DND-41 (cell line): ENCODE measurements around the gene HMCN1.

Source experiments
- ATAC-seq: fragments of 200-7000 bp; cut with Tn5 transposase; 3 replicates; pipeline ENCODE4 v1.9.1; 2021; ENCODE audit warnings: low read depth; ENCODE audit not compliant: insufficient read depth
- DNase-seq: peaks from one replicate; pipeline ENCODE4 v3.0.0-alpha.2; 2020
- H2AFZ ChIP-seq: 2 replicates; pipeline ENCODE4 v1.6.0; 2012; ENCODE audit warnings: low read depth, low read length
- H3K27ac ChIP-seq: 2 replicates; pipeline ENCODE4 v1.5.1; 2012; ENCODE audit warnings: low read length, inconsistent platforms
- H3K27me3 ChIP-seq: fragments of 200-600 bp; sonication (generic); 2 replicates; pipeline ENCODE4 v1.6.0; 2012; ENCODE audit warnings: low read length, mild to moderate bottlenecking, inconsistent platforms; ENCODE audit not compliant: insufficient read depth, poor library complexity
- H3K36me3 ChIP-seq: 2 replicates; pipeline ENCODE4 v1.5.1; 2012; ENCODE audit warnings: low read length, inconsistent platforms; ENCODE audit not compliant: insufficient read depth
- H3K4me1 ChIP-seq: 2 replicates; pipeline ENCODE4 v1.5.1; 2012; ENCODE audit warnings: mild to moderate bottlenecking, low read length; ENCODE audit not compliant: insufficient read depth
- H3K4me2 ChIP-seq: 2 replicates; pipeline ENCODE4 v1.6.0; 2012; ENCODE audit warnings: mild to moderate bottlenecking, moderate library complexity, low read length, inconsistent platforms; ENCODE audit not compliant: insufficient read depth
- H3K4me3 ChIP-seq, 2 experiments: fragments of 200-600 bp in 1 of 2; shearing (Covaris generic) in 1 of 2; 2 replicates each; pipeline ENCODE4 v1.5.1; 2012 to 2016; ENCODE audit warnings: inconsistent platforms in 2 of 2, low read length in 2 of 2, mild to moderate bottlenecking in 2 of 2, low read depth in 1 of 2, moderate library complexity in 1 of 2
- H3K79me2 ChIP-seq: 2 replicates; pipeline ENCODE4 v1.6.0; 2012; ENCODE audit warnings: low read length, inconsistent platforms; ENCODE audit not compliant: insufficient read depth
- H3K9ac ChIP-seq: 2 replicates; pipeline ENCODE4 v1.6.0; 2012; ENCODE audit warnings: low read depth, mild to moderate bottlenecking, inconsistent platforms, low read length, moderate library complexity
- H3K9me3 ChIP-seq: 2 replicates; pipeline ENCODE4 v1.5.1; 2012; ENCODE audit warnings: low read length, moderate library complexity, mild to moderate bottlenecking, inconsistent platforms; ENCODE audit not compliant: insufficient read depth, severe bottlenecking
- H4K20me1 ChIP-seq: 2 replicates; pipeline ENCODE4 v1.6.0; 2012; ENCODE audit warnings: low read length; ENCODE audit not compliant: insufficient read depth
- EZH2 ChIP-seq: IDR thresholded peaks from 3 replicates; pipeline ENCODE4 v1.6.1; 2012; ENCODE audit warnings: borderline replicate concordance, low read depth, mild to moderate bottlenecking, moderate library complexity, low read length, inconsistent platforms; ENCODE audit not compliant: severe bottlenecking
- TF ChIP-seq, protein P1 (sequence below): IDR thresholded peaks from 2 replicates; pipeline ENCODE4 v1.5.1; 2012; ENCODE audit warnings: borderline replicate concordance, low read length, moderate library complexity, mild to moderate bottlenecking; ENCODE audit not compliant: poor library complexity, severe bottlenecking; ENCODE audit errors: extremely low read depth

Gene HMCN1

DNA sequence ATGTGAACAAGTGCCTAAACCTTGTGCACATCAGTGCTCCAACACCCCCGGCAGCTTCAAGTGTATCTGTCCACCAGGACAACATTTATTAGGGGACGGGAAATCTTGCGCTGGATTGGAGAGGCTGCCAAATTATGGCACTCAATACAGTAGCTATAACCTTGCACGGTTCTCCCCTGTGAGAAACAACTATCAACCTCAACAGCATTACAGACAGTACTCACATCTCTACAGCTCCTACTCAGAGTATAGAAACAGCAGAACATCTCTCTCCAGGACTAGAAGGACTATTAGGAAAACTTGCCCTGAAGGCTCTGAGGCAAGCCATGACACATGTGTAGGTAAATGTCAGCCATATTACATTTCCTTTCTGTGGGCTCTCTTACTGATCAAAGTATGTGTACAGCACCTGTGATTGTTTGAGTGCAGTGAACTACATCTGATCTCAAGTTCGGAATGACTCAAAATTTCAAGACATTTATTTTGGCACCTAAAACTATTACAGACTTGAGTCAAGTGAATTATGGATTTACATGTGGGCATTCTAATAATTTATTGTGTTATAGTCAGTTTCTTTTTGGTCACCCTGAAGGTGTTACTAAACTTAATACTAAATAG lies 444.3 kb downstream of the HMCN1 start:
- no peaks in the 10 kb centered on the region for H3K9me3 ChIP-seq
- no peak for ATAC-seq
- no peaks in the 10 kb centered on the region for H3K27me3 ChIP-seq
- H3K36me3 ChIP-seq, result no peaks in the 10 kb centered on the region
- H3K79me2 ChIP-seq, result no peaks in the 10 kb centered on the region
- H4K20me1 ChIP-seq, result no peaks in the 10 kb centered on the region
- no peak overlapping the region for H3K4me3 ChIP-seq
- DNase-seq, result no peak
- no peak overlapping the region for H2AFZ ChIP-seq
- H3K4me1 ChIP-seq, result no peaks in the 10 kb centered on the region
- no peak overlapping the region for H3K27ac ChIP-seq
- no peak overlapping the region for H3K4me2 ChIP-seq
- TF ChIP-seq, protein P1, sequence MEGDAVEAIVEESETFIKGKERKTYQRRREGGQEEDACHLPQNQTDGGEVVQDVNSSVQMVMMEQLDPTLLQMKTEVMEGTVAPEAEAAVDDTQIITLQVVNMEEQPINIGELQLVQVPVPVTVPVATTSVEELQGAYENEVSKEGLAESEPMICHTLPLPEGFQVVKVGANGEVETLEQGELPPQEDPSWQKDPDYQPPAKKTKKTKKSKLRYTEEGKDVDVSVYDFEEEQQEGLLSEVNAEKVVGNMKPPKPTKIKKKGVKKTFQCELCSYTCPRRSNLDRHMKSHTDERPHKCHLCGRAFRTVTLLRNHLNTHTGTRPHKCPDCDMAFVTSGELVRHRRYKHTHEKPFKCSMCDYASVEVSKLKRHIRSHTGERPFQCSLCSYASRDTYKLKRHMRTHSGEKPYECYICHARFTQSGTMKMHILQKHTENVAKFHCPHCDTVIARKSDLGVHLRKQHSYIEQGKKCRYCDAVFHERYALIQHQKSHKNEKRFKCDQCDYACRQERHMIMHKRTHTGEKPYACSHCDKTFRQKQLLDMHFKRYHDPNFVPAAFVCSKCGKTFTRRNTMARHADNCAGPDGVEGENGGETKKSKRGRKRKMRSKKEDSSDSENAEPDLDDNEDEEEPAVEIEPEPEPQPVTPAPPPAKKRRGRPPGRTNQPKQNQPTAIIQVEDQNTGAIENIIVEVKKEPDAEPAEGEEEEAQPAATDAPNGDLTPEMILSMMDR, result no peak
- TF ChIP-seq EZH2, result no peak
- no peak overlapping the region for H3K9ac ChIP-seq

GRCh38 chr1:186179231-186179630 lies 445.0 kb downstream of the HMCN1 start:
- TF ChIP-seq, protein P1, result no peak
- TF ChIP-seq EZH2, result no peak
- H3K4me3 ChIP-seq, result no peak overlapping the region
- H2AFZ ChIP-seq, result no peak overlapping the region
- no peaks in the 10 kb centered on the region for H3K4me1 ChIP-seq
- no peak overlapping the region for H3K27ac ChIP-seq
- ATAC-seq, result no peak
- no peak overlapping the region for H3K4me2 ChIP-seq
- DNase-seq, result no peak
- no peak overlapping the region for H3K9ac ChIP-seq
- no peaks in the 10 kb centered on the region for H4K20me1 ChIP-seq
- no peaks in the 10 kb centered on the region for H3K36me3 ChIP-seq
- H3K79me2 ChIP-seq, result no peaks in the 10 kb centered on the region
- H3K27me3 ChIP-seq, result no peaks in the 10 kb centered on the region
- H3K9me3 ChIP-seq, result no peaks in the 10 kb centered on the region

GRCh38 chr1:186183219-186183618 lies 449.0 kb downstream of the HMCN1 start:
- Histone ChIP-seq H3K4me2 (no peak overlapping the region), H3K27me3 (no peaks in the 10 kb centered on the region), H3K36me3 (no peaks in the 10 kb centered on the region), H3K9ac (no peak overlapping the region), H3K4me1 (no peaks in the 10 kb centered on the region), H3K79me2 (no peaks in the 10 kb centered on the region), H3K9me3 (no peaks in the 10 kb centered on the region), H2AFZ (no peak overlapping the region), H3K4me3 (no peak overlapping the region), H3K27ac (no peak overlapping the region), H4K20me1 (no peaks in the 10 kb centered on the region)
- ATAC-seq (no peak), DNase-seq (no peak)
- TF ChIP-seq, protein P1, result no peak
- no peak for TF ChIP-seq EZH2
